D721Med (cell line): ENCODE measurements around the gene RXFP4.
"Not testable (repeated sequence)": the region's sequence is repeated elsewhere in the genome, so short reads cannot be mapped to it uniquely, and the experiment has no call there.

ENCODE experiments used
- DNase-seq: peaks from one replicate; pipeline ENCODE4 v3.0.0; 2011; ENCODE audit warnings: low spot score; ENCODE audit not compliant: insufficient read length
- FAIRE-seq: peaks from 2 replicates; lab custom pipeline; 2011; peaks lifted over from hg19 to GRCh38; lab: Jason Lieb, UNC
- TF ChIP-seq, protein P1 (sequence below): IDR thresholded peaks from 2 replicates; pipeline ENCODE4 v1.5.1; 2012; ENCODE audit warnings: mild to moderate bottlenecking, control low read depth; ENCODE audit not compliant: insufficient read depth; ENCODE audit errors: missing control alignments

RXFP4 gene

DNA sequence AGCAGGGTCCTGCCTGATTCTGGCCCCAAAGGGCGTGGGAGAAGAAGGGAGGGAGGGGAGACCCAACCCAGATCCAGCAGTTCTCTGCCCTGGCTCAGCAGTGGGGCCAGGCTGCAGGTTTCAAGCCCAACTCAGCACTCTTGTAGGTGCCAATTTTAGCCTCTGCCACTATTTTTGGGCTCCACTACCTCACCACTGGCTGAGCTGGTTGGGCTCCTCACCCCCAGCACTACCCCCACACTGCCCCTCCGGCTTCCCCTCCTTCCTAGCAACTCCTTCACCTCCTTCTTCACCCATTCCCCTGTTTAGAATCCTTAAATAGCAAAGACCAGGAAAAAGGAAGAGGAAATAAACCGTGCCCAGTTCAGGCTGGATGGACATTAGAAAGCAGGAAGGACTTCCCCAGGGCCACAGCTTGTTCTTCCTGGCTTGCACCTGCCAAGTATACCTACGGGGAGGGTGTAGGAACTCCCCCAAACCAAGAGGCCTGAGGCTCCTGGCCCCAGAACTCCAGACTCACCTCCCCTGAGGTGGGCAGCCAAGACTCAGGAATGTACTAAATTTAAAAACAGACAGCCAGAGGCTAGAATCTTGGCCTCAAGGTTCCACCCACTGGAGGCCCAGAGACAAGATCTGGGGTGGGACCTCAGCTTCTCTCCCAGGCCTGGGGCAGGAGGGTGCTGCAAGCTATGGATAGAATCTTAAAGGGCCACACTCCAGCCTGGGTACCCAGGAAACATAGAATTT is 38.3 kb downstream of the RXFP4 start:
- TF ChIP-seq, protein P1, sequence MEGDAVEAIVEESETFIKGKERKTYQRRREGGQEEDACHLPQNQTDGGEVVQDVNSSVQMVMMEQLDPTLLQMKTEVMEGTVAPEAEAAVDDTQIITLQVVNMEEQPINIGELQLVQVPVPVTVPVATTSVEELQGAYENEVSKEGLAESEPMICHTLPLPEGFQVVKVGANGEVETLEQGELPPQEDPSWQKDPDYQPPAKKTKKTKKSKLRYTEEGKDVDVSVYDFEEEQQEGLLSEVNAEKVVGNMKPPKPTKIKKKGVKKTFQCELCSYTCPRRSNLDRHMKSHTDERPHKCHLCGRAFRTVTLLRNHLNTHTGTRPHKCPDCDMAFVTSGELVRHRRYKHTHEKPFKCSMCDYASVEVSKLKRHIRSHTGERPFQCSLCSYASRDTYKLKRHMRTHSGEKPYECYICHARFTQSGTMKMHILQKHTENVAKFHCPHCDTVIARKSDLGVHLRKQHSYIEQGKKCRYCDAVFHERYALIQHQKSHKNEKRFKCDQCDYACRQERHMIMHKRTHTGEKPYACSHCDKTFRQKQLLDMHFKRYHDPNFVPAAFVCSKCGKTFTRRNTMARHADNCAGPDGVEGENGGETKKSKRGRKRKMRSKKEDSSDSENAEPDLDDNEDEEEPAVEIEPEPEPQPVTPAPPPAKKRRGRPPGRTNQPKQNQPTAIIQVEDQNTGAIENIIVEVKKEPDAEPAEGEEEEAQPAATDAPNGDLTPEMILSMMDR: no peak
- DNase-seq (no peak), FAIRE-seq (no peak)

DNA sequence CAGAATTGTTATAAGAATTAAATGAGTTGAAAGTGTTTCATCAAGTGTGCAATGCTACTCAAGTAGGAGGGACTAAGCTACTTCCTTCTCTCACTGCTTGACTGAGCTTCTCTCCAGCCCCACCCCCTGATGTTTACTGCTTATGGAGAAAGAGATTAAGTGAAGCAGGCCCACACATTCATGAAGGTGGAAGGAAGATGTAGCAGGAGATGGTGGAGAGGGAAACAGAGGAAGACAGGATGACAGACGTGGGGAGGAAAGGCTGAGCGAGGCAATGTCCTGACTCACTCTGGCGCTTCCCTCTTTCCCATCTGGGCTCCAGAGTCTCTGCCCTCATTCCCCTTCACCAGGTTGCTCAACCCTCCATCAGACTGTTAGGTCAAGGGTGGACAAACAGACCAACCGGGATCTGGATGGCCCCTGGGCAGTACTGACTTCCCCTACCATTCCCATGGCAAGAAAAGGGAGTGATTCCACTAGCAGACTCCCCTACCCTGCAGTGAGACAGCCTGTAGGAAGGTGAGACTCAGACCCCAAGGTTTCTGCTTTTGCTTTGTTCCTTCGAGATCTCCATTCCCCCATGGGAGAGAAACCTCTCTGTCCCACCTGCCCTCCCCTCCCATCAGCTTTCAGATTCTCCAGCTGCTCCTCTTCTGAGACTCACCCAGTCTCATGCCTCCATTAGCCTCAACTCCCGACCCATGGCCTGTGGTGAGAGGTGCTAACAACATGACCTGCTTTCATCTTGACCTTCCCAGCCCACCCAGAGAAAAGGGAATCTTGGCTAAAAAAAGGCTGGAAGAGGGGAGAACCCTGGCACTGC is 40.0 kb downstream of the RXFP4 start:
- FAIRE-seq: no peak
- no peak for DNase-seq
- TF ChIP-seq, protein P1: no peak

DNA sequence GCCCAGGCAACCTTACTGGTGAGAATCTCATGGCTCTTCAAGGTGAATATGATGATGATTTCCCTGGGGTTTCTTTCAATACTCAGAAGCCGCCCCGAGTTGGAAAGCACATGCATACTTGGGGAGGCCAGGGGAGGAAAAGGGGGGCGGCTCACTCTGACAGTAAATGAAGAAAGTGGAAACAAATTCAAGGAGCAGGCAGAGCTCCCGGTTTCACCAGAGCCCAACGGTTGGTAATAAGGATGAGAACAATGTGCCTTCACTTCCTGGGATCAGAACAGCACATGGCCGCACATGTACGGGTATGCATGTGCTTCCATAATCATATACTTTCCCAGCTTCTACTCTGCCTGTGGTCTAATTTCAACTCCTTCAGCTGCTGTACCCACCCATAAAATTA is 40.7 kb downstream of the RXFP4 start:
- FAIRE-seq (no peak), DNase-seq (no peak)
- TF ChIP-seq, protein P1: no peak

DNA sequence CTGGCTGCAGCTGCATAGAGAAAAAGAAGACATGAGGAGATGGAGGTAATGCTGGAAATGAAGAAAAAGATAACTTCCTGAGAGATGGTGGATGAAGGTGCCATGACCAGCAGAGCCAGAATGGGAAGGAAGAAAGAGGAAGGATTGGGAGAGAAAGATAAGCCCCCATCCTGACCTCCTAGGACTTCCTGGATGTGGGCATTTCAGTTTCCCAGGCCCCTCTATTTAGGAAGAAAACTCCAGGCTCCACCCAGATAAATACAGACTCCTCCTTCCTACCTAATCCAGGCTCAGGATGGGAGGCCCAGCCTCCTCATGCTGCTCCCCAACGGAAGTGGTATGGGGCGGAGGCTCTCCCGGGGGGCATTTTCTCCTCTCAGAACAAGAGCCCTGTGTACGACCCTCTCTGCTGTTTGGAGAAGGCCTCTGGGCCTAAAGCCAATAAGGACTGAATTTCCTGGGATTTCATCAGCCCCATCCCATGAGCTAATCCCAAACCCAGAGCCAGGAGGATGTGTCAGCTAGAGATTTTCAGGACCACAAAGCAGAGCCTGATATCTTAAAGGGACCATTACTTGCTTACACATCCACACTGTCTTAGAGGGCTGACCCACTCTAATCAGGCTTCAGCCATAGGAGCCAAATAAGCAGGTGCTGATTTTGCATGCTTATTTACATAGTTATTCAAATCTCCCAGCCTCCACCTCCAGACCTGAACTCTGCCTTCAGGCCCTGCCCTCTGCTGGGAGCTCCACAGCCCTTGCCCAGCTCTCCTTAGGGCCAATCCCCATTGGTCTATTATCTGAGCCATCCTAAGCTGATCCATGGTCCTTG is 42.0 kb downstream of the RXFP4 start:
- DNase-seq (peak; percentile 19), FAIRE-seq (no peak)
- TF ChIP-seq, protein P1: peak; percentile 17

DNA sequence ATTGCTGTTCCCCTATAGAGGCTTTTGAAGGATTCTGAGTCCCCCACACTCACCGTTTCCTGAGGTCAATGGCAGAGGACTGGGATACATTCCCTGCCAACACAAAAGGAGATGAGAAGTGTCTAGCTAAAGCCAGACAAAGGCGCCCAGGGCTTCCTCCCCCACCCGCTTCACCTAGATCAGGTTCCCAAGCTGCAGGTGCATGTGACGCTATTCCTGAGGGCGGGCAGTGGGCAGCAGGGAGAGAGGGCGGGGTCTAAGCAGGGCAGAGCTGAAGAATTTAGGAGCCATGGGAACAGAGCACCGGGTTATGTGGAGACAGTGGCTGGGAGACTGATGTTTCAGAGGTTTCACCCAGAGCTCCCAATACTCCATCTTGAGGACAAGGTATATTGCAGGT is 42.9 kb downstream of the RXFP4 start:
- DNase-seq: no peak
- no peak for FAIRE-seq
- TF ChIP-seq, protein P1: no peak

DNA sequence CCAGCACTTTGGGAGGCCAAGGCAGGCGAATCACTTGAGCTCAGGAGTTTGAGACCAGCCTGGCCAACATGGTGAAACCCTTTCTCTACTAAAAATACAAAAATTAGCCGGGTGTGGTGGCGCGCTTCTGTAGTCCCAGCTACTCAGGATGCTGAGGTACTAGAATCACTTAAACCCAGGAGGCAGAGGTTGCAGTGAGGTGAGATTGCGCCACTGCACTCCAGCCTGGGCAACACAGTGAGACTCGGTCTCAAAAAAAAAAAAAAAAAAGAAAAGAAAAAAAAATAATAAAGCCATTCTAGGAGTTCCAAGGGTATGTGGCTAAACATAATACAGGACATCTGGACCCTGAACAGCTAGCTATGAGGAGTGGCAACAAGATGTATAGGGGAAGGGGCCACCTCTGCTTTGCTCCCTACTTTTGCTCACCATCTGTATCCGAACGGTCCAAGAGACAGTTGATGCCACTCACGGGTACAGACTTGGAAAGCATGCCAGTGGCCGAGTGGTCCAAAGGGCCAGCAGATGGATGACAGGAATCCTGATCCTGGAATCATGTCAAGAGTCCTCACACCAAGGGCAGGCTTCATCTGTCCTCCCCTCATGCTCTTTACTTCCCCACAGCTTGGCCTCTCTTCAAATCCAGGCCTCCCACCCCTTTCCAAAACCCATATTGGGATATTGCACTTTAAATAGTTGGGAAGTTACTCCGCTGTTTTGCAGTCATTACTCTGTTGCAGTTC is 43.6 kb downstream of the RXFP4 start:
- FAIRE-seq, DNase-seq: not testable (repeated sequence)
